Panc1 (cell line): Measurements from ENCODE around the gene TANC1. TPM values are rescaled to one million over a fixed set of nuclear protein-coding genes. Genes with fewer than 3 reads are reported as not detected.

Experiments used
- ATAC-seq: fragments of 200-7000 bp; cut with Tn5 transposase; 2 replicates; pipeline ENCODE4 v1.9.1; 2020; ENCODE audit warnings: mild to moderate bottlenecking, moderate library complexity
- BruUV-seq: library from RNA; stranded (reverse); fragments of 400-500 nt; replicated peaks from 2 replicates; lab custom pipeline; 2021; lab: Mats Ljungman, UMichigan
- CTCF ChIA-PET: fragments of 300-600 bp; sonication (Branson Sonifier 250); formaldehyde crosslinking; loops from one replicate; lab custom pipeline; 2022; ENCODE audit warnings: antibody characterized with exemption; lab: Charles Lee
- POLR2A ChIA-PET: fragments of 300-600 bp; sonication (Branson Sonifier 250); formaldehyde crosslinking; loops from one replicate; lab custom pipeline; 2022; ENCODE audit warnings: antibody characterized with exemption; lab: Charles Lee
- DNase-seq: peaks from one replicate; pipeline ENCODE4 v3.0.0-alpha.2; 2010; ENCODE audit warnings: low read depth, low spot score
- H3K27ac ChIP-seq: 2 replicates; pipeline ENCODE4 v1.5.1; 2011; ENCODE audit warnings: mild to moderate bottlenecking, low read length, inconsistent platforms
- H3K27me3 ChIP-seq: fragments of 200-500 bp; sonication (Bioruptor generic); 2 replicates; pipeline ENCODE4 v1.6.0; 2014; ENCODE audit warnings: low read length, inconsistent platforms; ENCODE audit not compliant: control insufficient read depth, insufficient read depth
- H3K36me3 ChIP-seq: fragments of 200-500 bp; sonication (Bioruptor generic); 2 replicates; pipeline ENCODE4 v1.5.1; 2014; ENCODE audit warnings: inconsistent platforms, mild to moderate bottlenecking, low read length, moderate library complexity; ENCODE audit not compliant: control insufficient read depth, insufficient read depth
- H3K4me1 ChIP-seq: 2 replicates; pipeline ENCODE4 v1.5.1; 2011; ENCODE audit warnings: inconsistent platforms, mild to moderate bottlenecking, low read length, moderate library complexity; ENCODE audit not compliant: control insufficient read depth, insufficient read depth
- H3K4me3 ChIP-seq, 2 experiments: 2 replicates each; pipeline ENCODE4 v1.5.1; 2011 to 2012; ENCODE audit warnings: low read depth in 2 of 2, low read length in 2 of 2, mild to moderate bottlenecking in 2 of 2, inconsistent platforms in 1 of 2, moderate library complexity in 1 of 2
- H3K9me3 ChIP-seq: fragments of 200-500 bp; sonication (Bioruptor generic); 2 replicates; pipeline ENCODE4 v1.5.1; 2014; ENCODE audit warnings: low read depth, mild to moderate bottlenecking, inconsistent platforms, low read length, moderate library complexity; ENCODE audit not compliant: control insufficient read depth, insufficient read depth
- CTCF ChIP-seq: fragments of 450-650 bp; IDR thresholded peaks from 2 replicates; pipeline ENCODE4 v1.5.1; 2017; ENCODE audit warnings: mild to moderate bottlenecking
- POLR2AphosphoS5 ChIP-seq: IDR thresholded peaks from 2 replicates; pipeline ENCODE4 v1.6.1; 2012; ENCODE audit warnings: mild to moderate bottlenecking, low read depth, low read length, moderate library complexity
- REST ChIP-seq, 2 experiments: IDR thresholded peaks; 2 replicates each; pipeline ENCODE4 v1.6.1; 2011 to 2012; ENCODE audit warnings: low read depth in 2 of 2, control low read depth in 1 of 2, low read length in 1 of 2, mild to moderate bottlenecking in 1 of 2, moderate library complexity in 1 of 2; ENCODE audit not compliant: insufficient read depth in 1 of 2
- SIN3A ChIP-seq: IDR thresholded peaks from 2 replicates; pipeline ENCODE4 v1.6.1; 2012; ENCODE audit warnings: low read depth, mild to moderate bottlenecking, low read length, moderate library complexity, borderline replicate concordance; ENCODE audit not compliant: insufficient read depth
- TCF7L2 ChIP-seq: IDR thresholded peaks from 2 replicates; pipeline ENCODE4 v1.6.1; 2011; ENCODE audit warnings: mild to moderate bottlenecking, low read depth, low read length, inconsistent platforms
- in situ Hi-C: cut with HindIII; loops from 2 replicates; pipeline ENCODE4 v1.10.0; 2016; ENCODE audit warnings: low sequenced_read_pairs, low pct_unique_long_range_greater_than_20kb
- intact Hi-C: fragments of 100-400 bp; cut with micrococcal nuclease; formaldehyde crosslinking; loops from one replicate; pipeline ENCODE4 v1.10.0; 2022; ENCODE audit not compliant: unreplicated experiment
- microRNA-seq: library from miRNA; unstranded; fragments of <30 nt; microRNA quantifications from one replicate; pipeline ENCODE4 v1.1.0, GENCODE V29; 2020; ENCODE audit not compliant: unreplicated experiment
- total RNA-seq: library from RNA; stranded (reverse); gene quantifications from one replicate; pipeline ENCODE4 v1.2.1, GENCODE V29; 2021; ENCODE audit not compliant: unreplicated experiment

Gene TANC1
- total RNA-seq, 1 experiment from 2014 or later = 44.3 TPM

DNA sequence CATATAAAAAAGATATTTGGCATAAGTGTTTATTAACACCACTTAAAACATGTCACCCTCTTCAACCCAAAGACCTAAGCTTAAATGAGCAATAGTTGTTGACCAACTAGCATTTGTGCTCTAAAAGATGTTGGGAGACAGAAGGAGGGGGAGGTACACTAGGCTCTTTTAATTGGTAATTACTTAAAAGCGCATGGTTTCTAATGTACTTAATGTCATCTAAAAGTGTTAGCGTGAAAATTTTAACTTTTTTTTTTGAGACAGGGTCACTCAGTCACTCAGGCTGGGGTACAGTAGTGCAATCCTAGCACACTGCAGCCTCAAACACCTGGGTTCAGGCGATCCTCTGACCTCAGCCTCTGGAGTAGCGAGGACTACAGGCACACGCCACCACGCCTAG is 312.6 kb downstream of the TANC1 start:
- no peak for DNase-seq
- H3K9me3 ChIP-seq = no peaks in the 10 kb centered on the region
- no peaks in the 10 kb centered on the region for H3K27me3 ChIP-seq
- POLR2A ChIA-PET = interaction anchor here (0.7 kb wide), 1 partner anchor 48 kb away, joined by 3 read pairs; no protein-coding TSS in a partner anchor
- CTCF ChIA-PET = no interaction called here
- no peak overlapping the region for H3K4me3 ChIP-seq
- H3K27ac ChIP-seq = no peak overlapping the region
- intact Hi-C loops (no loop called here), in situ Hi-C loops (no loop called here)
- no peaks in the 10 kb centered on the region; the same call in 1 of the 2 replicates for H3K36me3 ChIP-seq
- TF ChIP-seq SIN3A (no peak), CTCF (no peak), POLR2AphosphoS5 (no peak), TCF7L2 (no peak), REST (IDR thresholded peaks at IDR 0.05; ENCODE audit: insufficient read depth in 1 of 2, low read depth in 2 of 2, low read length in 1 of 2) (no peak)
- H3K4me1 ChIP-seq = peaks cover 10% of the 10 kb centered on the region
- BruUV-seq = no TSS peak
- no peak for ATAC-seq

Small RNA genes within 50 kb of the gene (microRNA-seq; reads per million reads assigned to microRNA genes)
- not detected for gene MIR6888

Other genes with a start within 250 kb of the TANC1 start
- not detected for gene DAPL1, start 173.3 kb upstream of the TANC1 start, total RNA-seq